ENCODE measurements around the gene TOM1L2.

TOM1L2 gene

DNA sequence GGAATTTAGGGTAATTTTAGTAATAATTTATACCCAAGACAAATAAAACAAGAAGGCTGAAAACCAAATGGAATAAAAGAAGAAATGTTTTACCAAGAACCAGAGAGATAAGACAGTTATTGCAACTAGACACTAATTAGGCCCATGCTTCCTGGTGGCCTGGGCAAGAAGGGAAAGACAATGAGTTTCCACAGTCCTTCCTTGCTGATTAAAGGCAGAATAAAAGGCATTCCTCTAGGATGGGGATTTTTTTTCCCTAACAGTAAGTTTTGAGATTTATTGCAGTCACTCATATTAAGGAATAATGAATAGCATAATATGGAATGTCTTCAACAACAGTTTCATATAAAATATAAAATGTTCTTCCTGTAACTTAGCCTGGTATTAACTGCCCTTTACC lies 41.5 kb downstream of the TOM1L2 start:
- TF ChIP-seq, protein P1, sequence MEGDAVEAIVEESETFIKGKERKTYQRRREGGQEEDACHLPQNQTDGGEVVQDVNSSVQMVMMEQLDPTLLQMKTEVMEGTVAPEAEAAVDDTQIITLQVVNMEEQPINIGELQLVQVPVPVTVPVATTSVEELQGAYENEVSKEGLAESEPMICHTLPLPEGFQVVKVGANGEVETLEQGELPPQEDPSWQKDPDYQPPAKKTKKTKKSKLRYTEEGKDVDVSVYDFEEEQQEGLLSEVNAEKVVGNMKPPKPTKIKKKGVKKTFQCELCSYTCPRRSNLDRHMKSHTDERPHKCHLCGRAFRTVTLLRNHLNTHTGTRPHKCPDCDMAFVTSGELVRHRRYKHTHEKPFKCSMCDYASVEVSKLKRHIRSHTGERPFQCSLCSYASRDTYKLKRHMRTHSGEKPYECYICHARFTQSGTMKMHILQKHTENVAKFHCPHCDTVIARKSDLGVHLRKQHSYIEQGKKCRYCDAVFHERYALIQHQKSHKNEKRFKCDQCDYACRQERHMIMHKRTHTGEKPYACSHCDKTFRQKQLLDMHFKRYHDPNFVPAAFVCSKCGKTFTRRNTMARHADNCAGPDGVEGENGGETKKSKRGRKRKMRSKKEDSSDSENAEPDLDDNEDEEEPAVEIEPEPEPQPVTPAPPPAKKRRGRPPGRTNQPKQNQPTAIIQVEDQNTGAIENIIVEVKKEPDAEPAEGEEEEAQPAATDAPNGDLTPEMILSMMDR (IDR thresholded peaks at IDR 0.05; ENCODE audit: control insufficient read depth, insufficient read depth, low read depth, low read length, missing control alignments): no peak
- DNase-seq (ENCODE audit: low read depth): no peak
- no peak overlapping the region for H3K4me3 ChIP-seq (ENCODE audit: control insufficient read depth, low read depth, low read length)

DNA sequence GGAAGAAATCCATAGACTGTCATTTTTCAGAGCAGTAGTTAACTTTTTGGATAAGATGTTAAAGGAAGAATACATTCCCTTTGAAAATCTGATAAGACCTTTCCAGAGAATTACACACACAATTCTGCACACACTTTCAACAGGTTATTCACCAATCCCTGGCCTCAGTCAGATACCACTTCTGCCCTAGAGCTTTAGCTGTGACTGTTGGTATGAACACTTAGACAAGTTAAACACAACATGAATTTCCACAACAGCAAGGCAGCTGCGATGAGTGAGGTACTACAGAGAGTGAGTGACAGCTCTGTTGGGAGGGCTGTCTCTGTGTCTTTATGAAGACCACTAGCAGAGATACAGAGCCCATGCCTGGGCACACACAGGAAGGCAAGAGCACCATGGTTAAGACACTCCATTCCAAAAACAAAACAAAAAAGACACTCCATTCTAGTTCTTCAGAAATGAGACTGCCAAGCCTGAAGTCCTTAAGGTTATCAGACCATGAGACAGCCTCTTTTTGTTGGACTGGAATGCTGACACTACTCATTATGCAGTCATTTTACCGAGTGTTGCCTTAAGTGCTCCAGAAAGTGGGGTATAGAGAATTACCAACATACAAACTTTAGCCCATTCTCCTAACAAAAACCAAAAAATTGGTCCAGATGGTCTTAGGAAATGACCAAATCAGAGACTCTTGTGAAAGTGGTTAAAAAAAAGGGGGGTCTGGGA lies 42.4 kb downstream of the TOM1L2 start:
- no peak for DNase-seq (ENCODE audit: low read depth)
- H3K4me3 ChIP-seq (ENCODE audit: control insufficient read depth, low read depth, low read length): no peak overlapping the region
- TF ChIP-seq, protein P1 (IDR thresholded peaks at IDR 0.05; ENCODE audit: control insufficient read depth, insufficient read depth, low read depth, low read length, missing control alignments): no peak

DNA sequence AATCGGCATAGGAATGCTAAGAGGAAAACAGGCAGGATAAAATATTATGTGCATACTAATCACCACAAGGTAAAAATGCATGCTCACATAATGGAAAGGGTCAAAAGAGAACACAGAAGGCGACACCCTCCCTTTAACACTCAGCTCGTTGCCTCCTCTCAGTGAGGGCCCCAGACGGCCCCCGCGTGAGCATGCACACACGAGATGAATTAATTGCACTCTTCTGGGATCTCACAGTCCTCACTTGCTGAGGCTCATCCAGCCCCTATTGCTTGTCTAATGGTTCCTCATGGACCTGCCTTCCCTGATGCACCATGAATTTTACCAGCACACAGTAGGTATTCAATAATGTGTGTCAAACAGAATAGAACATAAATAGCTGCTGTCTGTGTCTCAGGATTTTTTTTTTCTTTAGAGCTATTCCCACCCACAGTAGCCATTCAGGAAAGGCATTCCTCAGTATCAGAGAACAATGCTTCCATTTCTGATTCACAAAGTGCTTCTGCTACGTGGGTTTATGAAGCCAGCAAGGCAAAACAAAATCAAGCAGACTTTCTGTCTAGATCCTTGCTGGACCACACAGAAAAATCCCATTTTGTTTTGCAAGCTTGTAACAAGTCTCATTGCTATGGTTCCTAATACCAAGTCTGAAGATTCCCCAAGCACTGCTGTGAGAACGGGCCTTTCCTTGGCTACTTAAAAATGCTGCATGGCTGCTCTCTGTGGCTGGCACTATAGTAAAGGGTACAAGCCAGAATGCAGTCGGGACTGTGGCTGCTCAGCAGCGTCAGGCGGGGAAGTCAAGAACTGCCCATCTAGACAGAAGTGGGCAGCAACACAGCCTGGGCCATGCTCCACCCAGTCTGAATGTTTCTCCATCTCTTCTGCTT lies 43.6 kb downstream of the TOM1L2 start:
- TF ChIP-seq, protein P1 (IDR thresholded peaks at IDR 0.05; ENCODE audit: control insufficient read depth, insufficient read depth, low read depth, low read length, missing control alignments): no peak
- no peak for DNase-seq (ENCODE audit: low read depth)

DNA sequence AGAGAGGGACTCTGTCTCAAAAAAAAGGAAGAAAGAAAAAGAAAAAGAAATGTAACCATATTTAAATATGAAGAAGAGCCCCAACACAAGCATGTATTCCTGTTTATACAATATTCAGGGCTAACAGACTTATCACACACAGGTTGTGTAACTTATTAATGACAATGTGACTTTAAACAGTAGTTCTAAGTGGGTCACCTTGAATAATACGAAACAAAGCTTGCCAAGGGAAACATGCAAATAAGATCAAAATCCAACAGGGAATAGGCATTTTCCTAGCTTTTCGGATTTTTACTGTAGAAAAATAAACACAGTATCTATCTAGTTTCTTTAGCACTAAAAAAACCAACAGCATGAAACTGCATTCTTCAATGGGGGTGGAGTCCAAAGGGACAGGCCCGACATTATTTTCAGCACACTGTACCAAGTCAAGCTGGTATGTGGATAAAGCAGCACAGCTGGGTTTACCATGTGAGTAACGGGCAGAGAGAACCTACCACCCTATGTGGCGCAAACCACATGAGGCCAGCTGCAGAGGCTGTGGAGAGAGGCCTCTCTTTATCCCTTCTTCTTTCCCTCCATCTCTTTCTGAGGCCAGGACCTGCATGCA lies 45.3 kb downstream of the TOM1L2 start:
- DNase-seq (ENCODE audit: low read depth): no peak

More for the DNA sequence above, 43.6 kb downstream of the TOM1L2 start:
- no peak overlapping the region for H3K4me3 ChIP-seq (ENCODE audit: control insufficient read depth, low read depth, low read length)

DNA sequence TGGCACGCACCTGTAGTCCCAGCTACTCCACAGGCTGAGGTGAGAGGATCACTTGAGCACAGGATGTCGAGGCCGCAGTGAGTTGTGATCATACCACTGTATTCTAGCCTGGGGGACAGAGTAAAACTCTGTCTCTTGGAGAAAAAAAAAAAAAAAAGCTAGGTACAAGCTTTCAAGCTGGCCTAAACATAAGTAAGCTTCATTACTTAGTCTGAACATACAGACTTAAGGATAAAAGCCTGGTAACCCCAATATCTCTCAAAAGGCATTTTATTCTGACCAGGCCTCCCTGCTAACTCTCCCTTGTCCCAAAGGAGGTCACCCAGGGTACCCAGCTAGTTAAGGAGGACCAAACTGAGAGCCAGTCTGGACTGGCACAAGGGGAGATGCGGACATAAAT lies 46.2 kb downstream of the TOM1L2 start:
- DNase-seq (ENCODE audit: low read depth): no peak
- TF ChIP-seq, protein P1 (IDR thresholded peaks at IDR 0.05; ENCODE audit: control insufficient read depth, insufficient read depth, low read depth, low read length, missing control alignments): no peak
- no peak overlapping the region for H3K4me3 ChIP-seq (ENCODE audit: control insufficient read depth, low read depth, low read length)

More for the DNA sequence above, 45.3 kb downstream of the TOM1L2 start:
- TF ChIP-seq, protein P1 (IDR thresholded peaks at IDR 0.05; ENCODE audit: control insufficient read depth, insufficient read depth, low read depth, low read length, missing control alignments): no peak
- no peak overlapping the region for H3K4me3 ChIP-seq (ENCODE audit: control insufficient read depth, low read depth, low read length)

DNA sequence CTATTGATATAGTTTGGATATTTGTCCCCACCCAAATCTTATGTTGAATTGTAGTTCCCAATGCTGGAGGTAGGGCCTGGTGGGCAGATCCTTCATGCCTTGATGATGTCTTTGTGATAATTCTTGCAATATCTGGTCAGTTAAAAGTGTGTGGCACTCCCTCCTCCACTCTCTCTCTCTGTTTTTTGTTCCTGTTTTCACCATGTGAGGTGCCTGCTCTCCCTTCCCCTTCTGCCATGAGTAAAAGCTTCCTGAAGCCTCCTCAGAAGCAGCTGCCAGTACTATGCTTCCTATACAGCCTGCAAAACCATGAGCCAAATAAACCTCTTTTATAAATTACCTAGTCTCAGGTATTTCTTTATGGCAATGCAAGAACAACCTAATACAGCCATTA lies 47.3 kb downstream of the TOM1L2 start:
- TF ChIP-seq, protein P1 (IDR thresholded peaks at IDR 0.05; ENCODE audit: control insufficient read depth, insufficient read depth, low read depth, low read length, missing control alignments): no peak
- H3K4me3 ChIP-seq (ENCODE audit: control insufficient read depth, low read depth, low read length): no peak overlapping the region
- no peak for DNase-seq (ENCODE audit: low read depth)
